Measurements from ENCODE around the gene PPP5C. TPM values are rescaled to one million over a fixed set of nuclear protein-coding genes. Genes with fewer than 3 reads are reported as not detected.

The PPP5C gene
- 10 to 100 TPM; 33.8 to 51.3 (median 43.2) TPM for total RNA-seq

GRCh38 chr19:46346821-46347571, at the start of gene PPP5C:
TSS of gene PPP5C (plus strand) at chr19:46347087. CDS start at chr19:46347097, 10 bp downstream.
- peak; percentile 33 for DNase-seq
- H3K27ac ChIP-seq: peak within 1 kb of the TSS; percentile 72 to 93 (median 88)
- H3K4me3 ChIP-seq: peak within 1 kb of the TSS; percentile 71 to 97 (median 88)
- H3K27me3 ChIP-seq: no peaks in the 10 kb centered on the region
- intact Hi-C loops (cut with DNase I): no loop called here
- H3K4me1 ChIP-seq: peaks cover 34 to 58% (median 51%) of the 10 kb centered on the region in 3 donors
- H3K36me3 ChIP-seq: no peaks in the 10 kb centered on the region
- no peaks in the 10 kb centered on the region for H3K9me3 ChIP-seq
- TF ChIP-seq POLR2A (IDR thresholded peaks at IDR 0.05): peak in 2 of 4 donors; percentile 67 to 80
- TF ChIP-seq CTCF (IDR thresholded peaks at IDR 0.05): peak; percentile 49 to 92 (median 72)
- 0 to 1% methylated on average over 12 to 13 of the region's 62 CpGs for WGBS, 2 donors

GRCh38 chr19:46297700-46298478, 49.0 kb upstream of the PPP5C start:
- Histone ChIP-seq H3K36me3 (no peaks in the 10 kb centered on the region), H3K4me1 (peaks cover 35 to 73% (median 47%) of the 10 kb centered on the region in 3 donors), H3K27me3 (peaks cover 0 to 21% (median 0%) of the 10 kb centered on the region in 4 donors), H3K27ac (peak overlapping the region; percentile 79 to 96 (median 92)), H3K9me3 (no peaks in the 10 kb centered on the region), H3K4me3 (peak overlapping the region; percentile 26 to 65 (median 52))
- WGBS, 2 donors: 27% methylated on average over 9 to 13 of the region's 19 CpGs
- intact Hi-C loops (cut with DNase I): no loop called here
- DNase-seq: no peak
- TF ChIP-seq CTCF (IDR thresholded peaks at IDR 0.05) (peak in 3 of 6 experiments; percentile 11 to 18 (median 14)), POLR2A (IDR thresholded peaks at IDR 0.05) (peak in 2 of 4 donors; percentile 43 to 51)

- Histone ChIP-seq H3K9me3 (no peaks in the 10 kb centered on the region), H3K4me3 (peak overlapping the region; percentile 26 to 65 (median 52)), H3K27ac (peak overlapping the region; percentile 79 to 96 (median 92)), H3K36me3 (peaks cover 0 to 4% (median 0%) of the 10 kb centered on the region in 3 donors), H3K27me3 (peaks cover 0 to 21% (median 0%) of the 10 kb centered on the region in 4 donors), H3K4me1 (peaks cover 38 to 79% (median 50%) of the 10 kb centered on the region in 3 donors)
- intact Hi-C loops (cut with DNase I): no loop called here
- WGBS, 2 donors: 0 to 8% methylated on average over 1 to 2 of the region's 7 CpGs
- no peak for DNase-seq
- TF ChIP-seq POLR2A (IDR thresholded peaks at IDR 0.05): peak in 1 of 4 donors; percentile 24
- no peak for TF ChIP-seq CTCF (IDR thresholded peaks at IDR 0.05)
Measured at GRCh38 chr19:46298479-46299003, 48.3 kb upstream of the PPP5C start.

- peaks cover 0 to 9% (median 0%) of the 10 kb centered on the region in 3 donors for H3K36me3 ChIP-seq
- intact Hi-C loops (cut with DNase I): no loop called here
- H3K9me3 ChIP-seq: peaks cover 0 to 3% (median 0%) of the 10 kb centered on the region in 3 donors
- H3K27me3 ChIP-seq: peaks cover 0 to 21% (median 0%) of the 10 kb centered on the region in 4 donors
- no peak for DNase-seq
- peak overlapping the region; percentile 26 to 65 (median 52) for H3K4me3 ChIP-seq
- 0% methylated on average over 5 of the region's 11 CpGs; no CpG with 5 or more reads in 1 of the 2 donors for WGBS, 2 donors
- H3K4me1 ChIP-seq: peaks cover 43 to 84% (median 54%) of the 10 kb centered on the region in 3 donors
- TF ChIP-seq POLR2A (IDR thresholded peaks at IDR 0.05) (peak in 1 of 4 donors; percentile 19), CTCF (IDR thresholded peaks at IDR 0.05) (no peak)
- H3K27ac ChIP-seq: peak overlapping the region; percentile 79 to 96 (median 92)
Measured at GRCh38 chr19:46299004-46299509, 47.8 kb upstream of the PPP5C start.
